ENCODE measurements around the gene FRYL.
A peak's percentile ranks its signal among the peaks of the same experiment; 100 is the strongest.
"Not testable (repeated sequence)": the region's sequence is repeated elsewhere in the genome, so short reads cannot be mapped to it uniquely, and the experiment has no call there.

Gene FRYL

DNA sequence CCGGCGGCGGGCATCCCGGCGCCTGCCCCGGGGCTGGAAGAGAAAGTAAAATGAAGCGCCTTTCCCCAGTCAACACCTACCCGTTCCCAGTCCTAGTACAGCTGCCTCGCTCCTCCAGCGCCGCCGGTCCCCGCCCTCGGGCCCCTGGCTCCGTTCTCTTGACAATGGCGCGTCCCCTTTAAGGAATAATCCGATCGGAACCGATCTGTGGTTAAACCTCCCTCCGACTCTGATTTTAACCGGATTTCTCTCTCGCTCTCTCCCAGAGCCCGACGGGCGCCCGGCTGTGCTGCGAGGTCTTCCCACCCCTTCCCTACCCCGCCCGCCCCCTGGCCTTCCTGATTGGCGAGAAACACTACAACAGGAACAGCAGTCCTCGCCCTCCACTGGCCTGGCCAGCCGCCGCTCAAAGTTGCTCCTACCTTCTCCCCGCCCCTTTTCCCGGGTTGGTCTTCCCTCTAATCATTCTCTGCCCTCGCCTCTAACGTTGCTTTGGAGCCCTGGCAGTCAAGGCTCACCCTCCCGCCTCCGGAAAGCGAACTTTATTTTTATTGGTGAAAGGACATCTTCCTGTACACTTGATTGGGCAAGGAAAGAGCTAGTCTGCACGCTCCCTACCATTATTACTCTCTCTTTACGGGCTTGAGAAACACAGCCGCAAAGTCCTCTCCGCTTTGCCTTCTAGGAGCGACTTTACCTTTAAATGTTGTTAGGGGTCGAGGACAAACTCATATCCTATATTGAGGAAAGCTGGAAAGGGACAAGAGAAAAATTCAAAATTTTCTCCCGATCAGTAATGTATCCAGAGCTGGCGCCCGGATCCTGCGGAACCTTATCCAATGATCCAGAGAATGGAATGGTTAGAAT, at the start of gene FRYL:
Gene FRYL (minus strand): TSS at position 282 of the 867 bp plus-strand sequence. CDS start 145,869 bp downstream, outside the sequence.
- DNase-seq = peak; percentile 98

DNA sequence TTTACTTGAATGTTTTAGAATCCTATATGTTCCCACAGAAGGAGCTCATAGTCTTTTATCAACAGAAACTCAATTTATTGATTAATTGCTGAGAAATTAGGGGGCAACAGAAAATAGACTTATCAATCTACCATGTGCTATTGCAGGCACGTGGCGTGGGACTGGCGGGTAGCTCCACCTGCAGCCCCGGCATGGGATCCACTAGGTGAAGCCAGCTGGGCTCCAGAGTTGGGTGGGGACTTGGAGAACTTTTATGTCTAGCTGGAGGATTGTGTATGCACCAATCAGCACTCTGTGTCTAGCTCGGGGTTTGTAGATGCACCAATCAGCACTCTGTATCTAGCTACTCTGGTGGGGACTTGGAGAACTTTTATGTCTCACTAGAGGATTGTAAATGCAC, 47.5 kb upstream of the FRYL start:
- no peak for DNase-seq

DNA sequence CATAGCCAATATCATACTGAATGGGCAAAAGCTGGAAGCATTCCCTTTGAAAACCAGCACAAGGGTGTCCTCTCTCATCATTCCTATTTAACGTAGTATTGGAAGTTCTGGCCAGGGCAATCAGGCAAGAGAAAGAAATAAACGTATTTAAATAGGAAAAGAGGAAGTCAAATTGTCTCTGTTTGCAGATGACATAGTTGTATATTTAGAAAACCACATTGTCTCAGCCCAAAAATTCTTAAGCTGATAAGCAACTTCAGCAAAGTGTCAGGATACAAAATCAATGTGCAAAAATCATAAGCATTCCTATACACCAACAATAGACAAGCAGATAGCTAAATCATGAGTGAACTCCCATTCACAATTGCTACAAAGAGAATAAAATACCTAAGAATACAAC, 41.4 kb upstream of the FRYL start:
- DNase-seq = not testable (repeated sequence)

DNA sequence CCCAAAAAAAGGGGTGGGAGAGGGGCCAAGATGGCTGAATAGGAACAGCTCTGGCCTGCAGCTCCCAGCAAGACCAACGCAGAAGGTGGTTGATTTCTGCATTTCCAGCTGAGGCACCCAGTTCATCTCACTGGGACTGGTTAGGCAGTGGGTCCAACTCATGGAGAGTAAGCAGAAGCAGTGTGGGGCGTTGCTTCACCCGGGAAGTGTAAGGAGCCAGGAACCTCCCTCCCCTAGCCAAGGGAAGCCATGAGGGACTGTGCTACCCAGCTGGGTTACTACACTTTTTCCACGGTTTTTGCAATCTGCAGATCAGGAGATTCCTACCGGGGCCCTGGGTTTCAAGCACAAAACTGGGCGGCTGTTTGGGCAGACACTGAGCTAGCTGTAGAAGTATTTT, 36.9 kb upstream of the FRYL start:
- no peak for DNase-seq

DNA sequence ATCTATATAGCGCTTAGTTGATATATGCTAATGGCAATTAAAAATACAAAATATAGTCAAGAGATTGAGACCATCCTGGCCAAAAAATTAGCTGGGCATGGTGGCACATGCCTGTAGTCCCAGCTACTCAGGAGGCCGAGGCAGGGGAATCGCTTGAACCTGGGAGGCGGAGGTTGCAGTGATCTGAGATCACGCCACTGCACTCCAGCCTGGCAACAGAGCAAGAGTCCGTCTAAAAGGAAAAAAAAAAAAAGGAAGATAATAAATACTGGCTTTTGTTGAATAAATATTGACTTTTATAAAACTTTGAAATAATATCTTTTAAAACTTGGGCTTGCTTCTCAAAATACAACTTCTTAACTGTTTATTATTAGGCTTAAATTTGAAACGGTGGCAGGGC, 36.2 kb upstream of the FRYL start:
- not testable (repeated sequence) for DNase-seq

DNA sequence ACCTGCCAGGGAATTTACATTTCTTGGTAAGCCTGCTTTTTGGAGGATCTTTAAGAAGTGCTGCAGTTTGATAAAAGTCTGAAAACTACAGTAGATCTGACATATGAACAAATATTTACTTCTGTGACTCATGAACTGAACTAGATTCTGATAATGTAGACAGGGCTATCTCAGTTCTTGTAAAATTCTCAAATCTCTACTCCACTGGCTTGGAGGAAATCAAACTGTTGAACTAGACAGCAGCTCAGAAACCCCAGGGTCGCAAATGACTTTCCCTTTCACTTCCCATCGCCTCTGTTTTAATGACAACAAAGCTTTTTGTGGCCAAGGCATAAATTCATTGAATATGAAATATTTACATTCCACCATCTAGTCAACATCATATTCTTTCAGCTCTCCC, 35.4 kb upstream of the FRYL start:
- DNase-seq = no peak

DNA sequence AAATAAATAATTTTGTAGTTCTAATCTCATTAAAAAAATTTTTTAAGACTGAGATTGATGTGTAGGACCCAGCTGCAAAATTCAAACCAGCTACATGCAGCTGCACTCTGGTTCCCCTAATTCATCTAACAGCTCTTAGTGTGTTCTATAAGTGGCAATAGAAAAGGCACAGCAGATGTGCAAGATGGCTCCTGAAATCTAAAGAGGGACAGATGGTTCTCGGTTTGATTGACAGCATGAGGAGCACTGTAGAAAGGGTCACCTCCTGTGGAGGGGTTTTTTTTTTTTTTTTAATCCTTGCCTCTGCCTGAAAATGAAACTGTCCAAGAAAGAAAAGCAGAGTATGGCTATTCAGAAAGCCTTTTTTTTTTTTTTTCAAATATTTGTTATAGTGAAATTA, 33.9 kb upstream of the FRYL start:
- no peak for DNase-seq

DNA sequence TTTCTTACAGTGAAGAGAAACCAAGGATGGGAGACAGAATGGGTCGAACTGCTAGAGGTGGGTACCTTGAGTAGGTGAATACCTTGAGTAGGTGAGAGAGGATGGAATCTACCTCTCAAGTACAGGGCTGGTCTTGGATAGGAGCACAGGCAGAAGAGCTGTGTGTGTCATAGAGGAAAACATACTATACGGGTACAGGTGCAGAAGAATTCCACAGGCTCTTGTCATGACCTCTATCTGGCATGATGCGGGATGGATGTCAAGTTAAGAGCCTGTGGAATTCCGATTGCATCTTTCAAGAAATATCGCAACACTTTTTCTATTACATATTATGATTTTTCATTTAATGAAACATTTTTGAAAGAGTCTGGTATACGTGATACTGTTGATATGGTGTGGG, 32.8 kb upstream of the FRYL start:
- no peak for DNase-seq

DNA sequence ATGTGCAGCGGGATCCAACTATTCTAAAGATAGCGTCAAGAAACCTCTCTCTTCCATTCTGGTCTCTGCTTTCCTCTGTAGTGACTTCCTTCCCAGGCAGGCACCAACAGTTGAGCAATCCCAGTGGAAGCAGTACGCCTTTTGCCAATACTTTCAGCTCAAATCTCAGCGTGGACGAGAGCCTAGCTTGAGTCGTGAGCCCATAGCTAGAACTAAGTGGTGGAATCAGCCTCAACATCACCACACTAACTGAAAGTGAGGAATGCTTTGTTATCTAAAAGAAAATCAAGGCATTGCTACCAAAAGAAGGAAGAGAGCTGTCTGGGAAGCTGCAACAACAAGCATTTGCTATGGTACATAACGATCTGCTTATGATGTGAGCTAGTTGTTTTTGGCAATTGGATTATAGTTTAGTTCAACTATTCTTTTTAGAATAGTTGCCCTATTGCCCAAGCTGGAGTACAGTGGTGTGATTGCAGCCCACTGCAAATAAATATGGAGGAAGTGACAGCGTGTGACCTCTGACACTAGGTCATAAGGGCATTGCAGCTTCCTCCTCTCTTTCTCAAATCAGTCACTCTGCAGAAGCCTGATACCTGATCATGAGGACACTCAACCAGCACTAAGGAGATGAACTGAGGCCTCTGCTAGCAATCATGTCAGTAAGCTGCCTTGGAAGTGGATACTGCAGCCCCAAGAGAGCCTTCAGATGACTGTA, 24.7 kb upstream of the FRYL start:
- DNase-seq = no peak

DNA sequence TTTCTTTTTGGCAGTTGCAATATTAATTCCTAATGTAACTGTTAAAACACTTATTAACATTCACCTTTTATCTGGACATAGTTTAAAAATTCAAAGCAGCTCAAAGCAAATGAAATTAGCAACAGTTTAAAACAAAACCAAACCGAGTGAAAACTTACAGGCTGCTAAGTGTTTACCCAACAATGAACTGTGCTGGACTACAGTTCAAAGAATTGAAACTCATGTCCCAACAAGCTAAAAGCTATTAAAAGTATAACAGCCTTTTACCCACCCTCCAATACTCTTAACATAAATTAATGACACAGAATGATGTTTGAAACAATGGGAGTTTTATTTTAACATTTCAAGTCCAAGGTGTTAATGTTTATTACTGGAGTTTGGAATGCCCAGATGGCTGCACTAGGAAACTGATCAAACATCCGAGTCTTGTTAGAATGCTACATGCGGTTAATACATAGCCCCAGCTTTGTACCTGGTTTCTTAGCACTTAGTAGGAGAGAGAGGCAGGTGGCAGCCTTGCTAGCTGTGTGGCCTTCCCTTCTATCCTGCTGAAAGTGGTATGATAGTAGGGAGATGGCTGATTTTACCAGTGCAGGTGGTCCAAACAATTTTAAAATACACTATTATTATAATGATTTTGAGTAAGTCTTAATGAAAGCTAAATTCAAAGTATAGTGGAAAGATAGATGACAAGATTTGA, 21.1 kb upstream of the FRYL start:
- DNase-seq = no peak

DNA sequence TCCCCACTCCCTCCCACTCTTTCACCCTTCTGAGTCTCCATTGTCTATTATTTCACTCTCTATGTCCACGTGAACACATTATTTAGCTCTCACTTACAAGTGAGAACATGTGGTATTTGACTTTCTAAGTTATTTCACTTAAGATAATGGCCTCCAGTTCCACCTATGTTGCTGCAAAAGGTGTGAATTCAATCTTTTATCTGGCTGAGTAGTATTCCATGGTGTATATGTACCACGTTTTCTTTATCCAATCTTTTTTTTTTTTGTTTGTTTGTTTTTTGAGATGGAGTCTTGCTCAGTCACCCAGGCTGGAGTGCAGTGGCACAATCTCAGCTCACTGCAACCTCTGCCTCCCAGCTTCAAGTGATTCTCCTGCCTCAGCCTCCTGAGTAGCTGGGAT, 20.1 kb upstream of the FRYL start:
- not testable (repeated sequence) for DNase-seq

DNA sequence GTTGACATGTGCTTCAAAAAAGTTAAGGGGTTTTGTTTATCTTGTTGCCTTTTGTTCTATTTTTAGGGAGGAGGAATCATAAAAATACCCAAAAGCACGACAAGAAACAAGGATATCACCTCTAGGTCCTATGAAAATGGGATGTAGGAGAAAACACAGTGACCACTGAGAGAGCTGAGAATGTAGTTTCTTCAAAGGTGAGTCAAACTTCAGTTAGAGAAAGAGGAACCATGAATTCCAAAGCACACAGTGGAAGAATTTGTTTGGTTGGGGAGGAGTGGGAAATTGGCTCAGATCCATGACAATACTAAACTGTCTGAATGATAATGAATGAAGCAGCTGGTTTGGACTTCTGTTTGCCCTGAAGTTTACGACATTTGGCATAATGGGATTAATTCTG, 19.1 kb upstream of the FRYL start:
- no peak for DNase-seq

DNA sequence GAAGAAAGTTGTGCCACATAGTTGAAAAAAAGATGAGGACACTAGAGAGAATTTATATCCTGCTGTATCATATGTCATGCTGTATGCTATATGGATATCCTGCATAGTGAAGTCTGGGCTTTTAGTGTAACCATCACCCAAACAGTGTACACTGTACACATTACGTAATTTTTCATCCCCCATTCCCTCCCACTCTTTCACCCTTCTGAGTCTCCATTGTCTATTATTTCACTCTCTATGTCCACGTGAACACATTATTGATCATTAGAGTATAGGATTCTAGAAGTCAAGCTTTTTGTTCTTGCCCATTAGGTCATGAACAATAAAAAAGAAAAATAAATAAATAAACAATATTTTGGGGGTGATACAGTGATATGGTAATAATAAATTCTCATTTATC, 18.0 kb upstream of the FRYL start:
- no peak for DNase-seq

DNA sequence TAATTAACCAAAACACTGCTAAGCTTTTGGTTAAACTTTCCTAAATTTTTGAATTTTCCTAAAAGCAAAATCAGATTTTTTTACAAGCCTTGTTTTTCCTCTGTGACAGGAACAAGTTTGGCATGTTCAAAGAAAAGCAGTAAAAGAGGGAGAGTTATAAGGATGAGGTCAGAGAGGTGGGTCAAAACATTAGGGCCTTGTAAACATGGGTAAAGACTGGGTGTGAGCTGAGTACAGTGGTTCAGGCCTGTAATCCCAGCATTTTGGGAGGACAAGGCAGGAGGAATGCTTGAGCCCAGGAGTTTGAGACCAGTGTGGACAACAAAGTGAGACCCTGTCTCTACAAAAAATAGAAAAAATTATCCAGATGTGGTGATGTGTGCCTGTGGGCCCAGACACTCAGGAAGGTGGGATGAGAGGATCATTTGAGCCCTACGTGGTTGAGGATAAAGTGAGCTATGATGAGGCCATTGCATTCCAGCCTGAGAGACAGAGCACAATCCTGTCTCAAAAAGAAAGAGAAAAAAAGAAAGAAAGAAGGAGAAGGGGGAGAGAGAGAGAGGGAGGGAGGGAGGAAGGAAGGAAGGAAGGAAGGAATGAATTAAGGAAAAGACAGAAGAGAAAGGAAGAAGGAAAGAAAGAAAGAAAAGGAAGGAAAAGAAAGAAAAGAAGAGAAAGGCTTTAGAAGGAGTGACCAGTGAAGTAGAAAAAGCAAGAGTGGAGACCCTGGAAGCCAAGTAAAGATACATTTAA, 17.0 kb upstream of the FRYL start:
- no peak for DNase-seq

DNA sequence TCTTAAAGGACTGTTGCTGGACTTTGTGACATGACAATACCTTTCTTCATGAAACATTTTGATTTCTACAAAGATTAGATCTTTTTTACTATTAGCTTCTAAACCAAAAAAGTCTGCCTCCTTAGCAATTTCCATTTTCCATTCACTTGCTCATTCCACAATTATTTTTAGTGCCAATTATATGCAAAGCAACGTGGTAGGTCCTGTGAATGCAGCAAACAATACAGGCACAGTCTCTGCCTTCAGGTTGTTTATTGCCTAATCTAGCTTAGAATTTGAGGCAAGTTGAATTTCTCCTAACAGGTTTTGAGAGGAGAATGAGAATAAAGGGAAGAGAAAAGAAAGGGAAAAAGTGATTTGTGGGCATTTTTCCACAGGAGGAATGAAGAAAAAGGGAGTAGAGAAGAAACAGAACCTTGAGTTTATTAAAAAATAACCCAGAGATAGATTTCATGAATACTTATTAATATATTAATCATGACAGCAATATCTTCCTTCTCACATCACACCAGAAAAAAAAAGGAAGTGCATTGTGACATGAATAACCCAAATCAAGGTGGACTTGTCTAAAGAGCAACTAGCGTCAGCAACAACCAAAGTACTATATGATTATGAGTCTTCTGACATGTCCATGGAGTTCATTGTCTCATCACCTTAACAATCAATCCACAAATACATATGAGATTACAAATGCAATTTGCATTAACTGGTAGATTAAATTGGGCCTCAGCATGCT, 16.3 kb upstream of the FRYL start:
- no peak for DNase-seq

DNA sequence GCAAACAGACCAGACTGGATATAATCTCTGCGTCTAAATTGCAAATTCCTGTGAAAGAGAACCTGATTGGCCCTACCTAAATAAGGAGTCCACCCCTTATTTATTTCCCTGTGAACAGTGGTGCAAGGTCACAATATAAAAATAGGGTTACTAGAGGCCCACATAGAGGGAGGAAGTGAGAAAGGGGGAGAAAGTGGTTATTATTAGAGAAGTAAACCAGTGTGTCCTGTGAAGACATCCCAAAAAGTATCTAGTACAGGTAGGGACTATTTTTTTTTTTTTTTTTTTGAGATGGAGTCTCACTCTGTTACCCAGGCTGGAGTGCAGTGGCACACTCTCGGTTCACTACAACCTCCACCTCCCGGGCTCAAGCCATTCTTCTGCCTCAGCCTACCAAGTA, 15.0 kb upstream of the FRYL start:
- DNase-seq = no peak

DNA sequence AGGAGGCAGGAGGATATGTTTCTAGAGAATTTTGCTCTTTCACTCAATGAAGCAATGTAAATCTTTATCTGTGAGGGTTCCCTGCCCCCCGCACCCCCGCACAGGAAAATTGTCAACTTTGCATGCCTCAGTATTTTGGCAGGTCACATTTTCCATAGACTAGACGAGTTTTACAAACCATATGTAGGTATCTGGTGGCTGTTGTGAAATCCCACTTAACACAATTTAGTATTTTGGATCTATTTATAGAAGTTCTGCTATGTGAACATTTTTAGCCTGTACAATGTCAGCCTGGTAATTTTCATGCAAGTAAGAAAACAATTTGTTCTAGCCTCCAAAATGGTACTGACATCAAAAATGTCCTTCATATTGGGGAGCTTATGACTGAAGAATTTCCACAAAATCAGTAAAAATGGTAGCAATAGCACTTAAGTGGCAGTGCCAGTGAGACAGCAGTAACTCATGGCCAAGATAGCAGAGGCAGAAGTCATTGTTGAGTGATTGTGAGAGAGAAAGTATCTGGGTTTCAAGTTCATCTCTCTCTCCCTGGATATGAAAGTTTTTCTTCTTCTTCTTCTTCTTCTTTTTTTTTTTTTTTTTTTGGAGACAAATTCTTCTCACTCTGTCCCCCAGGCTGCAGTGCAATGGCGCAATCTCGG, 12.4 kb upstream of the FRYL start:
- DNase-seq = no peak

DNA sequence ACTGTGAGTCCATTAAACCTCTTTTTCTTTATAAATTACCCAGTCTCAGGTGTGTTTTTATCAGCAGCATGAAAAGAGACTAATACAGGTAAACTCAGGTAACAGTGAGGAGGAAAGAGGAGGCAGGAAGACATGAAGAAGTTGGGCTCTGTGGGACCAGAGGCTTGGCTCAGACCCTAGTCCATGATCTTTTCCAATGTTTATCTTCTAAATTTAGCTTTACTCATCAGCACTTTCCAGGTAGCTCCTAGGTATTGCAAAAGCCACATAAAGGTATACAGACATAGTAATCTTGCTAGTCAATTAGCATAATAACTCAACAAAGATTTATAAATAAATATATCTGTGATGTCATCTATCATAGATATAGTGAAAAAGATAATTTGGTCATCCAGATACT, 11.2 kb upstream of the FRYL start:
- no peak for DNase-seq

DNA sequence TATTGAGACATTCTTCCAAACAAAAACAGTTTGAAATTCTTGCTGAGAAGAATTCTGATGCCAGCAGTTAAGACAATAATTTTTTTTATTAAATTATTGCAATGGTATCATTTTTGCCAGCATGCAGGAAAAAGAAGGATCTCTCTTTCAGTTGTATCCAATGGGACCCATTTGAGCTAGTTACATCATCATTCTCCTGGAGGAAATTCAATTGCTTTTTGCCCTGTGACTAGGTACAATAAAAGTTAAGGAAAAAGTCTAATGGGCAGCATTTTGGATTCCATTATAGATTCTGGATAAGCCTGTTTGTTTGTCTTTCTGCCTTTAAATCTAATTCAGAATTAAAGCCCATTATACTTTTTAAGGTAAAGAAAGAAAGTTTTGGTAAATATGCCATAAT, 10.5 kb upstream of the FRYL start:
- DNase-seq = no peak

DNA sequence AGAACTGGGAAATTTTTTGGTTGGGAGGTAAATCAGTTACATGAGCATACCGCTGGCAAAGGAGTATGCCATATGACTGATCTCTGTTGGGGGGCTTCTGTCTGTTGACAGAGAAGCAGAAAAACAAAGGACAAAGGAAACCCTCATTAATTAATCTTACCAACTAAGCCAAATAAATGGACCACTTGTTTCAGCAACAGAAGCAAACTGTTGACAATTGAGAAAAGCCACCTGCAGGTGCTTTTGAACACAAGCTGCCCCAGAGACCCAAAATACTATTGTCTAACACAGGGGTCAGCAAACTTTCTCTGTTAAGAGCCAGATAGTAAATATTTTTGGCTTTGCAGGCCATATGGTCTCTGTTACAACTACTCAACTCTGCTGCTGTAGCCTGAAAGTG, 7.0 kb upstream of the FRYL start:
- no peak for DNase-seq

DNA sequence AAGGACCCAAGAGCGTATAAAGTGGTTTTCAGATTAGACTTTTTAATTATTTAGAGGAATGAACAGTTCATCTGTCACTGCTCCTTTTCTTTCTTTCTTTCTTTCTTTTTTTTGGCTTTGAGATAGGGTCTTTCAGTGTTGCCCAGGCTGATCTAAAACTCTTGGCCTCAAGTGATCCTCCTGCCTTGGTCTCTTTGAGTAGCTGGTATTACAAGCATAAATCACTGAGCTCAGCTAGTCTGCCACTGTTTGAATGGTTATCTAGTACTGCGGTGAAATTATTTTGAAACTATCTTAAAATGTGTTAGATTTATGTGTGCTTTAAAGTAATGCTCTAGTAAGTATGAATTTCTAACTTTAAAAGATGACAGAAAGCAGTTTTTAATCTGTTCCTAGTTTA, 6.5 kb upstream of the FRYL start:
- no peak for DNase-seq

DNA sequence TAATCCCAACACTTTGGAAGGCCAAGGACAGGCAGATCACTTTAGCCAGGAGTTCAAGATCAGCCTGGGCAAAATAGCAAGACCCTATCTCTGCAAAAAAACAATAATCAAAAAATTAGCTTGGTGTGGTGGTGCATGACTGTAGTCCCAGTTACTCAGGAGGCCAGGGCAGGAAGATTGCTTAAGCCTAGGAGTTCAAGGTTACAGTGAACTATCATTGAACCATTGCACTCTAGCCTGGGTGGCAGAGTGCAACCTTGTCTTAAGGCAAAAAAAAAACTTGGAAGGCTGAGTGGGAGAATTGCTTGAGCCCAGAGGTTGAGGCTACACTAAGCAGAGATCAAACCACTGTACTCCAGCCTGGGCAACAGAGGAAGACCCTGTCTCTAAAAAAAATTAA, 5.2 kb upstream of the FRYL start:
- DNase-seq = no peak
